ENCODE data around the gene CCR6.
"Not testable (repeated sequence)": the region's sequence is repeated elsewhere in the genome, so short reads cannot be mapped to it uniquely, and the experiment has no call there.

CCR6 gene

GRCh38 chr6:167165858-167166471 is 43.1 kb downstream of the CCR6 start:
- no peak for DNase-seq (ENCODE audit: low read depth in 1 of 2, low spot score in 1 of 2)

- not testable (repeated sequence) for DNase-seq (ENCODE audit: low read depth in 1 of 2, low spot score in 1 of 2)
Measured at GRCh38 chr6:167167699-167168098, 44.8 kb downstream of the CCR6 start.

- not testable (repeated sequence) for DNase-seq (ENCODE audit: low read depth in 1 of 2, low spot score in 1 of 2)
Measured at GRCh38 chr6:167168296-167168695, 45.4 kb downstream of the CCR6 start.

- DNase-seq (ENCODE audit: low read depth in 1 of 2, low spot score in 1 of 2): not testable (repeated sequence)
Measured at GRCh38 chr6:167169867-167170266, 47.0 kb downstream of the CCR6 start.

- DNase-seq (ENCODE audit: low read depth in 1 of 2, low spot score in 1 of 2): not testable (repeated sequence)
Measured at GRCh38 chr6:167171300-167171699, 48.4 kb downstream of the CCR6 start.

GRCh38 chr6:167172011-167172410 is 49.1 kb downstream of the CCR6 start:
- not testable (repeated sequence) for DNase-seq (ENCODE audit: low read depth in 1 of 2, low spot score in 1 of 2)

GRCh38 chr6:167177271-167177670 is 54.4 kb downstream of the CCR6 start:
- DNase-seq (ENCODE audit: low read depth in 1 of 2, low spot score in 1 of 2): not testable (repeated sequence)

GRCh38 chr6:167178896-167179655 is 56.2 kb downstream of the CCR6 start:
- not testable (repeated sequence) for DNase-seq (ENCODE audit: low read depth in 1 of 2, low spot score in 1 of 2)

GRCh38 chr6:167180086-167180485 is 57.2 kb downstream of the CCR6 start:
- not testable (repeated sequence) for DNase-seq (ENCODE audit: low read depth in 1 of 2, low spot score in 1 of 2)

- not testable (repeated sequence) for DNase-seq (ENCODE audit: low read depth in 1 of 2, low spot score in 1 of 2)
Measured at GRCh38 chr6:167181351-167181750, 58.5 kb downstream of the CCR6 start.

GRCh38 chr6:167182913-167183314 is 60.0 kb downstream of the CCR6 start:
- DNase-seq (ENCODE audit: low read depth in 1 of 2, low spot score in 1 of 2): not testable (repeated sequence)

- DNase-seq (ENCODE audit: low read depth in 1 of 2, low spot score in 1 of 2): not testable (repeated sequence)
Measured at GRCh38 chr6:167185101-167185500, 62.2 kb downstream of the CCR6 start.

- DNase-seq (ENCODE audit: low read depth in 1 of 2, low spot score in 1 of 2): not testable (repeated sequence)
Measured at GRCh38 chr6:167187275-167187674, 64.4 kb downstream of the CCR6 start.
